AG04449 (cell line): ENCODE results near the gene TBC1D10A.

Source experiments
- CTCF ChIA-PET: fragments of 350-600 bp; formaldehyde crosslinking; extraction: SDS; loops from one replicate; lab custom pipeline; 2021; ENCODE audit warnings: antibody characterized with exemption; lab: Yijun Ruan, JAX
- POLR2A ChIA-PET: fragments of 400-600, 350-600 bp; formaldehyde crosslinking; extraction: SDS; loops from one replicate; lab custom pipeline; 2020; ENCODE audit warnings: antibody characterized with exemption, inconsistent platforms; lab: Yijun Ruan, JAX
- DNase-seq: peaks from one replicate; pipeline ENCODE4 v3.0.0-alpha.2; 2010; ENCODE audit warnings: low read depth, low spot score
- H3K4me3 ChIP-seq: 2 replicates; pipeline ENCODE4 v1.5.1; 2011; ENCODE audit warnings: low read depth, mild to moderate bottlenecking, control low read depth, low read length
- CTCF ChIP-seq: IDR thresholded peaks from one replicate; pipeline ENCODE4 v1.5.1; 2011; ENCODE audit warnings: mild to moderate bottlenecking, moderate library complexity, low read length, control low read depth, inconsistent platforms; ENCODE audit not compliant: insufficient read depth; ENCODE audit errors: missing control alignments

The TBC1D10A gene

GRCh38 chr22:30310881-30311771 lies 15.6 kb downstream of the TBC1D10A start:
- ChIA-PET CTCF (interaction anchor here (0.7 to 4.7 kb wide), 7 partner anchors 10 to 203 kb away, joined by 3 to 25 read pairs (median 4); partner anchors contain the start of gene CASTOR1), POLR2A (interaction anchor here (0.6 to 1.9 kb wide), 6 partner anchors 8 to 74 kb away, joined by 3 to 7 read pairs (median 4); partner anchors contain the start of gene TBC1D10A)
- no peak for DNase-seq
- no peak for TF ChIP-seq CTCF
- H3K4me3 ChIP-seq = no peak overlapping the region

- no peak for TF ChIP-seq CTCF
- ChIA-PET CTCF (interaction anchor here (0.7 to 2.2 kb wide), 3 partner anchors 9 to 22 kb away, joined by 3 to 9 read pairs (median 4); no protein-coding TSS in a partner anchor), POLR2A (interaction anchor here (0.6 to 1.3 kb wide), 4 partner anchors 8 to 60 kb away, joined by 3 to 7 read pairs (median 4); partner anchors contain the start of gene TBC1D10A)
- H3K4me3 ChIP-seq = no peak overlapping the region
- no peak for DNase-seq
Measured at GRCh38 chr22:30309951-30310741, 16.6 kb downstream of the TBC1D10A start.

GRCh38 chr22:30308518-30309230 lies 18.1 kb downstream of the TBC1D10A start:
- no peak overlapping the region for H3K4me3 ChIP-seq
- DNase-seq = no peak
- CTCF ChIA-PET = interaction anchor here (0.9 to 1.7 kb wide), 3 partner anchors 21 to 79 kb away, joined by 3 to 9 read pairs (median 4); partner anchors contain the start of gene RNF215
- POLR2A ChIA-PET = no interaction called here
- TF ChIP-seq CTCF = no peak

DNA sequence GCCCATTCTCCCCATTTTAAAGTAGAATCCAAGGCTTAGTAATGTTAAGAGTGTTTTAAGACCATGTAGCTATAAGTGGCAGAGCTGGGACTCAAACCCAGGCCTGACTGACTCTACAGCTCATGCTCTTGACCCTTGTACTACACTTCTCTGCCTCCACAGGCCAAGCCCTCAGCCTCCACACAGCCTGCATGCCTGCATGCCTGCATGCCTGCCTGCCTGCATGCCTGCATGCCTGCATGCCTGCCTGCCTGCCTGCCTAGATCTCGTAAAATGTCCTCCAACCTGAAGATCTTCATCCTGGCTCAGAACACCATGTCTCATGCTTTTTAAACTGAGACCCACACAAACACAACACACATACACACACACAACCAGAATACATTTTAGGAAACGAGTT lies 18.6 kb downstream of the TBC1D10A start:
- ChIA-PET CTCF (interaction anchor here (0.9 to 1.7 kb wide), 2 partner anchors 20 to 52 kb away, joined by 3 to 9 read pairs; no protein-coding TSS in a partner anchor), POLR2A (no interaction called here)
- DNase-seq = no peak

More for the DNA sequence above, 18.6 kb downstream of the TBC1D10A start:
- TF ChIP-seq CTCF = no peak
- no peak overlapping the region for H3K4me3 ChIP-seq
